OCI-M2 (cell line): Measurements from ENCODE around the gene ZNF581.

Source experiments
- DNase-seq: peaks from one replicate; lab custom pipeline; 2025; ENCODE audit not compliant: unreplicated experiment; lab: John Stamatoyannopoulos, UW

The ZNF581 gene

GRCh38 chr19:55647732-55648584 is 4.5 kb downstream of the ZNF581 start, which contains the start of gene CCDC106:
TSS of gene CCDC106 (plus strand) at chr19:55648212. CDS start at chr19:55649047, 835 bp downstream.
- no peak for DNase-seq

GRCh38 chr19:55648585-55649267 is 5.3 kb downstream of the ZNF581 start:
- DNase-seq = no peak

- no peak for DNase-seq
Measured at GRCh38 chr19:55649268-55650125, 6.0 kb downstream of the ZNF581 start.

GRCh38 chr19:55650126-55650557 is 6.7 kb downstream of the ZNF581 start:
- DNase-seq = no peak

- DNase-seq = no peak
Measured at GRCh38 chr19:55650602-55651230, 7.3 kb downstream of the ZNF581 start.

GRCh38 chr19:55651236-55651635 is 7.8 kb downstream of the ZNF581 start:
- no peak for DNase-seq

- no peak for DNase-seq
Measured at GRCh38 chr19:55652311-55653128, 9.1 kb downstream of the ZNF581 start.

- peak; percentile 98 for DNase-seq
Measured at GRCh38 chr19:55653651-55654322, 10.3 kb downstream of the ZNF581 start.

GRCh38 chr19:55654323-55654867 is 10.9 kb downstream of the ZNF581 start:
- peak; percentile 95 for DNase-seq

GRCh38 chr19:55654868-55655647 is 11.6 kb downstream of the ZNF581 start, which contains the start of gene U2AF2:
TSS of gene U2AF2 (plus strand) at chr19:55655035. CDS start at chr19:55655105, 70 bp downstream.
- no peak for DNase-seq

- no peak for DNase-seq
Measured at GRCh38 chr19:55655648-55656040, 12.2 kb downstream of the ZNF581 start.

GRCh38 chr19:55656552-55656951 is 13.1 kb downstream of the ZNF581 start:
- no peak for DNase-seq

GRCh38 chr19:55656988-55657747 is 13.7 kb downstream of the ZNF581 start:
- DNase-seq = no peak

- no peak for DNase-seq
Measured at GRCh38 chr19:55658846-55659459, 15.5 kb downstream of the ZNF581 start.

- DNase-seq = no peak
Measured at GRCh38 chr19:55659822-55660221, 16.4 kb downstream of the ZNF581 start.

- no peak for DNase-seq
Measured at GRCh38 chr19:55660404-55660803, 17.0 kb downstream of the ZNF581 start.

GRCh38 chr19:55660991-55661390 is 17.5 kb downstream of the ZNF581 start:
- DNase-seq = no peak
